Measurements from ENCODE around the gene GMPPB.
"Not testable (repeated sequence)": the region's sequence is repeated elsewhere in the genome, so short reads cannot be mapped to it uniquely, and the experiment has no call there.

GMPPB gene

DNA sequence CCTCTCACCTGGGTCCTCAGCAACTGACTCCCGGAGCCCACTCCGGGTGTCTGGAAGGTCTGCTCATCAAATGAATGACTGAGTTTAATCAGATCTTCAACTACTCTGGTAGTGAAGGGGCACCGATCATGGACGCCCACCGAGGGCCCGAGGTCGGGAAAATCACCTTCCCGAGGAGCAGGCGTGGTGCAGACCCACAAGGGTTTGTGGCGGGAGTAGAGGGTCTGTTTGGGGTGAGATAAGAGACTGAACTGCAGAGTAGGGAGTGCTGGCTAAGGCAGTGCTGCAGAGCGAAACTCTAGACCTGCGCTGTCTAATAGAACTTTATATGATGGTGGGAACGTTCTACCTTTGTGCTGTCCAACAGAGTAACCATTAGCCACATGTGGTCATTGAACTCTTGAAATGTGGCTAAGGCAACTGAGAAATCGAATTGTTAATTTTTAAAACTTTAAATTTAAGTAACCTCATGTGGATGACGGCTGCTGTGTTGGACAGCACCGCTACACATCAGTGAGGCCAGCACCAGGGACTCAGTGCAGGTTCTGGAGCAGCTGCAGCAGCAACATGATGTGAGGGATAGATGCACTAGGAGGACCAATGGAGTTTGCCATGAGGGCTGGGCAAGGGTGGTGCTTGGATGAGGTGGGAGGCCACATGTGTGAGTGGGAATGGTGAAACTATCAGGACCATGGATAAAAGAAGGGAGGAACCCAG is 33.7 kb downstream of the GMPPB start:
- peak overlapping the region; percentile 93 for H3K4me3 ChIP-seq (ENCODE audit: low read depth, low read length)
- not testable (repeated sequence) for H3K27me3 ChIP-seq (ENCODE audit: control insufficient read depth, insufficient read depth, low read length); H3K36me3 ChIP-seq (ENCODE audit: control insufficient read depth, insufficient read depth, low read length); H3K9me3 ChIP-seq (ENCODE audit: control insufficient read depth, low read length); H3K79me2 ChIP-seq
- H2AFZ ChIP-seq = peak overlapping the region; percentile 86
- peak overlapping the region; percentile 76 for H3K4me2 ChIP-seq (ENCODE audit: low read length)
- H3K4me1 ChIP-seq = peaks cover 18% of the 10 kb centered on the region
- peak overlapping the region; percentile 53 for H3K27ac ChIP-seq
- H3K9ac ChIP-seq = peak overlapping the region; percentile 85

DNA sequence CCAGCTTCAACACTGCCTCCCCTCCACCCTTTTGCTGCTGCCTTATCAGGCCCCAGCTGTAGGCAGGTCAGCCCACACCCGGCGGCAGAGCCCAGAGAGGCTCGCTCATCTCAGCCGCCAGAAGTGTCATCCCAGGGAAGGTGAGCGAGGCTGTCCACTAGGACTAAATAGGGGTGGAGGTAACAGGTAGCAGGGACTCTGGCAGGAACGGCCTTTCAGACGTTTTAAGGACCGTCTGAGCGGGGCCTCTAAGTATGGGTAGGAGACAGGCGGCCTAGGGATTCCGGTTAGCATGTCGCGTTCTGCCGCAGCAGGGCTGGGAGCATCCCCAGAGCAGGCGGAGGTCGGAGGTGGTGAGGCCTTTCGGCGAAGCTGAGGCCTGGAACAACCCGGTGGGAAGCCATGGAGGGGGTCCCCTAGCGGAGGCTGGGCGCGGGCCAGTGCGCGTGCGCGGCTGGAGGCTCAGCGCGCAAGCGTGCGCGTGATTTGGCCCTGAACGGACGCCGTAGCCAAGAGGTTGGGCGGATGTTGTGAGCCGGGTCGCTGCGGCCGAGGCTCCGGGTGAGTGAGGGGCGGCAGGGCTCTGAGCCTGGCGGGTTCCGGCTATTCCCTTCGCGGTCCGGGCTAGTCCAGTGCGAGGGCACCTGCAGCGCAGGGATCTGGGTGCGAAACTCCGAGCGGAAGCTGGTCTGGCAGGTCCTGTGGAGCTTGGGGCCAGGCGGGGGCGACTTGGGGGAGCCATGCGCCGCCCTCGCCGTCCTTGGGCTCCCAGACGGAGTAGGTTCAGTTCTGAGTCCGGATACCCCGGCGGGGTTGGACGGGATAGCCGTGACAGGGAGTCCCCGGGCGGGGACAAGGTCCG is 34.5 kb downstream of the GMPPB start, which contains the start of the genes MST1 and RNF123:
MST1 (minus strand) TSS at position 429 of the 862 bp plus-strand sequence. CDS start 783 bp downstream, outside the sequence.
RNF123 (plus strand) TSS at position 512 of the 862 bp plus-strand sequence. CDS start 1,609 bp downstream, outside the sequence.
- Histone ChIP-seq H3K4me1 (peaks cover 18% of the 10 kb centered on the region), H3K4me2 (ENCODE audit: low read length) (peak within 1 kb of the TSS; percentile 76), H3K9ac (peak within 1 kb of the TSS; percentile 85), H3K27me3 (ENCODE audit: control insufficient read depth, insufficient read depth, low read length) (no peaks in the 10 kb centered on the region), H2AFZ (peak within 1 kb of the TSS; percentile 86), H3K36me3 (ENCODE audit: control insufficient read depth, insufficient read depth, low read length) (no peaks in the 10 kb centered on the region), H3K27ac (peak within 1 kb of the TSS; percentile 53), H3K79me2 (peaks cover 8% of the 10 kb centered on the region), H3K9me3 (ENCODE audit: control insufficient read depth, low read length) (no peaks in the 10 kb centered on the region), H3K4me3 (ENCODE audit: low read depth, low read length) (peak within 1 kb of the TSS; percentile 93)
- TF ChIP-seq, protein P1, sequence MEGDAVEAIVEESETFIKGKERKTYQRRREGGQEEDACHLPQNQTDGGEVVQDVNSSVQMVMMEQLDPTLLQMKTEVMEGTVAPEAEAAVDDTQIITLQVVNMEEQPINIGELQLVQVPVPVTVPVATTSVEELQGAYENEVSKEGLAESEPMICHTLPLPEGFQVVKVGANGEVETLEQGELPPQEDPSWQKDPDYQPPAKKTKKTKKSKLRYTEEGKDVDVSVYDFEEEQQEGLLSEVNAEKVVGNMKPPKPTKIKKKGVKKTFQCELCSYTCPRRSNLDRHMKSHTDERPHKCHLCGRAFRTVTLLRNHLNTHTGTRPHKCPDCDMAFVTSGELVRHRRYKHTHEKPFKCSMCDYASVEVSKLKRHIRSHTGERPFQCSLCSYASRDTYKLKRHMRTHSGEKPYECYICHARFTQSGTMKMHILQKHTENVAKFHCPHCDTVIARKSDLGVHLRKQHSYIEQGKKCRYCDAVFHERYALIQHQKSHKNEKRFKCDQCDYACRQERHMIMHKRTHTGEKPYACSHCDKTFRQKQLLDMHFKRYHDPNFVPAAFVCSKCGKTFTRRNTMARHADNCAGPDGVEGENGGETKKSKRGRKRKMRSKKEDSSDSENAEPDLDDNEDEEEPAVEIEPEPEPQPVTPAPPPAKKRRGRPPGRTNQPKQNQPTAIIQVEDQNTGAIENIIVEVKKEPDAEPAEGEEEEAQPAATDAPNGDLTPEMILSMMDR (IDR thresholded peaks at IDR 0.05) = peak; percentile 33

DNA sequence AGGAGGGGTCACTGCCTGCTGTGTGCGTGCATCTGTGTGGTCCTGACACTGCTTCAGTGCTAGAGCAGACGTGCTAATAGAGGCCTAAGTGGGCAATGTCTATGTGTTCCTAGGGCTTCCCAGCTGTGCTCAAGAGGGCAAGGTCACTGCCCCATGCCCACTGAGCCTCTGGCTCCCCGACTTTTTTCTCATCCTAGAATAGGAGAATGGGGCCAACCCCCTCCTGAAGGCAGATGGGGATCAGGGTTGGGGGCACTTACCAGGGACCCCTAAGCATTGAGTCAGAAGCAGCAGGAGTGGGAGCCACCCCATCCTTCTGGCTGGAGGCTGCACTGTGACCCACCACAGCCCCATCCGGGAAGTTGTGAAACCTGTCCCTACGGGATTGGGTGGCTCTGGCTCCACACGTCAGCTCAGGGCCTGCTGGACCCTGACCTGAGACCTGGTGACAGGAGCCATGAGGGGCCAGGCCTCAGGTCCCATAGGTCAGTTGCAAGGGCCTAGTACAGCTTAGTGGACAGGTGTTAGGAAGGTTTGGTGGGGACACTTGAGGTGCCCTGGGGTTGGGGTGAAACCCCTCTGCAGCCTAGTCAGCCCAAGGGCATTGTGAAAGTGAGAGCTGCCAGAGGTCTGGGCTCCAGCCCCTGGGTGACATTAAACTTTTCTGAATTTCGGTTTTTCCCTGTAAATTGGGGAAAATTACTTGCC is 35.3 kb downstream of the GMPPB start:
- Histone ChIP-seq H2AFZ (peak overlapping the region; percentile 86), H3K4me2 (ENCODE audit: low read length) (peak overlapping the region; percentile 76), H3K9ac (peak overlapping the region; percentile 85), H3K4me3 (ENCODE audit: low read depth, low read length) (peak overlapping the region; percentile 93), H3K27ac (peak overlapping the region; percentile 53), H3K4me1 (peaks cover 18% of the 10 kb centered on the region)
- H3K27me3 ChIP-seq (ENCODE audit: control insufficient read depth, insufficient read depth, low read length); H3K36me3 ChIP-seq (ENCODE audit: control insufficient read depth, insufficient read depth, low read length); H3K79me2 ChIP-seq; H3K9me3 ChIP-seq (ENCODE audit: control insufficient read depth, low read length): not testable (repeated sequence)

- not testable (repeated sequence) for H3K9me3 ChIP-seq (ENCODE audit: control insufficient read depth, low read length); H3K27ac ChIP-seq; H3K36me3 ChIP-seq (ENCODE audit: control insufficient read depth, insufficient read depth, low read length); H3K9ac ChIP-seq; H3K79me2 ChIP-seq; H3K4me3 ChIP-seq (ENCODE audit: low read depth, low read length); H3K27me3 ChIP-seq (ENCODE audit: control insufficient read depth, insufficient read depth, low read length); H2AFZ ChIP-seq
- Histone ChIP-seq H3K4me1 (peaks cover 18% of the 10 kb centered on the region), H3K4me2 (ENCODE audit: low read length) (peak overlapping the region; percentile 65)
These were observed 36.3 kb downstream of the GMPPB start for GRCh38 chr3:49687424-49687795.

DNA sequence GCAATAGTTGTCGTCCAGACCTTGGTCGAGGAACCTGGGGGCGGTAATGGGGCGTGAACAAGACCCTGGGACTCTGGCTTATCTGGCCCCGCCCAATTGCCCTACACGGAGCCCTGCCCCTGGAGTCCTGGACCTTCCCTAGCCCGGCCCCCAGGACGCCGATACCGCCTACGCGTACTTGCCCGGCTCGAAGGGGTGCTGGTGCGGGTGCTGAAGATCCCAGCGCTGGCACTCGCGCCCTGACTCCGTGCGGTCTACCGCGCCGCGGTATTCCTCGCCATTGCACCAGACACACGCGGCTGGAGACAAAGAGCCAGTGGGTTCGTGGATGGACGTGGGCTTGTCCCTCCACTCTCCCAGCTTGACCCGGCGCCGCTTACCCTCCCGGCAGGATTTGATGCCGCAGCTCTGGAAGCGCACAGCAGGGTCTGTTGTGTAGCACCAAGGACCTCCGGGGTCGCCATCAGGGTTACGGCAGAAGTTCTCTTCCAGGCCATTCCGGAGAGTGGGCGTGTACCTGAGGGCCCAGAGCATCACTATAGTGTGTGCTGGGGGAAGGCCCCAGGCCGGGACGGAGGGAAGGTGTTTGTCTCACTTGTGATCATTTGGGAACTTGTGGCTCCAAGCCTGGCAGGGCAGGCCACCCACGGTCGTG is 36.9 kb downstream of the GMPPB start:
- H3K79me2 ChIP-seq; H3K36me3 ChIP-seq (ENCODE audit: control insufficient read depth, insufficient read depth, low read length); H3K9ac ChIP-seq; H3K9me3 ChIP-seq (ENCODE audit: control insufficient read depth, low read length); H3K27me3 ChIP-seq (ENCODE audit: control insufficient read depth, insufficient read depth, low read length): not testable (repeated sequence)
- Histone ChIP-seq H3K4me1 (peaks cover 18% of the 10 kb centered on the region), H2AFZ (peak overlapping the region; percentile 64), H3K4me3 (ENCODE audit: low read depth, low read length) (peak overlapping the region; percentile 40), H3K4me2 (ENCODE audit: low read length) (peak overlapping the region; percentile 65), H3K27ac (peak overlapping the region; percentile 24)

DNA sequence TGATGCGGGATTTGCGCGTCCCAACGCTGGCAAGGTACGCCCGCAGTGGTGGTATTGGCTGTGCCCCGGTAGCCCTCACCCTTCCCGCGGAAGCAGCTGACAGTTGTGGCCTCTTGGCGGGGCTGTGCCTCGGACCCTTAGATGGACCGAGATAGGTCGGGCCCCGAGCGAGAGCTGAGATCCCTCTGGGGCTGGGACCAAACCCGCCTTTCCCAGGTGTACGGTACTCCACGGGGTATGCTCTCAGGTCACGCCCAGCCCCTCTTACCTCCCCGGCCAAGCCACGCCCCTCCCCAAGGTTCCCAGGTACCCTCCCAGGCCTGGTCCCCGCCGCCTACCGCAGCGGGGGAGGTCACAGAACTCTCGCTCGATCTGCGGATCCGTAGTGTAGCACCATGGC is 37.4 kb downstream of the GMPPB start:
- H3K4me1 ChIP-seq = peaks cover 18% of the 10 kb centered on the region
- not testable (repeated sequence) for H3K36me3 ChIP-seq (ENCODE audit: control insufficient read depth, insufficient read depth, low read length); H3K9me3 ChIP-seq (ENCODE audit: control insufficient read depth, low read length); H3K27ac ChIP-seq; H3K27me3 ChIP-seq (ENCODE audit: control insufficient read depth, insufficient read depth, low read length); H3K9ac ChIP-seq; H3K79me2 ChIP-seq
- peak overlapping the region; percentile 64 for H2AFZ ChIP-seq
- peak overlapping the region; percentile 65 for H3K4me2 ChIP-seq (ENCODE audit: low read length)
- H3K4me3 ChIP-seq (ENCODE audit: low read depth, low read length) = peak overlapping the region; percentile 40

DNA sequence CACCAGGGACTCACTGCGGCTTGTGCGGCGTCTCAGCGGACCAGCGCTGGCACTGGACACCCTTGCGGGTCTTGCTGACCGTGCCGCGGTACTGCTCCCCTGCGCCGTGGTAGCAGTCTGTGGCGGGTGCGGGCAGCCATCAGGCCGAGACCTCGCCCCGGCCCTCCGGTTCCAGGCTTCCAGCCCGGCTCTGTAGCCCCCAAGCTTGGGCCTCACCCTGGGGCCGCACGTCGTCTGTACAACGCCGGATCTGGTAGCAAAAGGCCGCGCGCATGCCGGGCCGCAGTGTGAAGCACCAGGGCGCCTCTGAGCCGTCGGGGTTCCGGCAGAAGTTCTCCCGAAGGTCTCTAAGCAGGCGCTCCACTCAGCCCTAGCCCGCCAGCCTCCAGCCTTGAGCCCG is 37.9 kb downstream of the GMPPB start:
- H3K4me1 ChIP-seq = peaks cover 14% of the 10 kb centered on the region
- not testable (repeated sequence) for H3K4me3 ChIP-seq (ENCODE audit: low read depth, low read length); H3K27me3 ChIP-seq (ENCODE audit: control insufficient read depth, insufficient read depth, low read length)

DNA sequence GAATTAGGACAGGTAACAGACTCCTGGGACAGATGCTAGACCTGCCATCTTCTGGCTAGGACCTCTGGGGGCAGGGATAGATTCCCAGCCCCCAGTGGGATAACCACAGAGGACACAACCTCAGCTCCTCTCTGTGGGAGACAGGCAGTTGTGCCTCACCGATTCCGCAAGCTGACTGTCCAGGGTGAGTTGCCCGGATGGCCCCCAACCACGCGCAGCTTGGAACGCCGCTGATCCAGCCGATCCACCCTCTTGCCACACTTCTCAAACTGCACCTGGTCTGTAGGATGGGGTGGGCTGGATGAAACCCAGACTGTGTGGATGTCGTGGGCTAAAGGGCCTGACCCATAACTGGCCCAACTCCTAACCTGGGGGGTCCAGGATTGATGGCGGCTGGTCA is 38.6 kb downstream of the GMPPB start:
- H3K79me2 ChIP-seq; H3K9me3 ChIP-seq (ENCODE audit: control insufficient read depth, low read length); H3K4me1 ChIP-seq; H3K27me3 ChIP-seq (ENCODE audit: control insufficient read depth, insufficient read depth, low read length); H2AFZ ChIP-seq; H3K9ac ChIP-seq; H3K36me3 ChIP-seq (ENCODE audit: control insufficient read depth, insufficient read depth, low read length); H3K27ac ChIP-seq; H3K4me2 ChIP-seq (ENCODE audit: low read length); H3K4me3 ChIP-seq (ENCODE audit: low read depth, low read length): not testable (repeated sequence)

More for the DNA sequence above, 37.9 kb downstream of the GMPPB start:
- not testable (repeated sequence) for H3K36me3 ChIP-seq (ENCODE audit: control insufficient read depth, insufficient read depth, low read length); H3K4me2 ChIP-seq (ENCODE audit: low read length); H3K79me2 ChIP-seq; H3K9ac ChIP-seq; H3K9me3 ChIP-seq (ENCODE audit: control insufficient read depth, low read length); H3K27ac ChIP-seq; H2AFZ ChIP-seq

DNA sequence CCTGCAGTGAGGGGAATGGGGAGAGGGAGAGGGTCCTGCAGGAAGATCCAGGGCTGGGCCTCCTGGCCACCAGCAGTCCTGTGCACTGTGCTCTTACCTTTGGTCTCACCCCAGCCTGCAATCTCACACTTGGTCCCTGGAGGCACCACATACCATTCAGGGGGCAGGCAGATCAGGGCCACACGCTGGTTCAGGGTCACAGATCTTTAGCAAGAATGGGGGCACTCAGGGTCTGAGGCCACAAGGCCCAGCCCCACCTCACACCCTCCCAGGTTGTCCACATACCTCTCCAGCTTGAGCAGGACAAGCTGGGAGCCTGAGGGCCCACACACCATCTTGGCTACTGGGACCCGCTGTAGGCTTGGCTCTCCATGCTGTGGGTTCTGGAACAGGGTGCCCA is 39.3 kb downstream of the GMPPB start:
- H3K9me3 ChIP-seq (ENCODE audit: control insufficient read depth, low read length); H3K4me1 ChIP-seq; H3K36me3 ChIP-seq (ENCODE audit: control insufficient read depth, insufficient read depth, low read length); H3K79me2 ChIP-seq; H3K9ac ChIP-seq; H3K4me2 ChIP-seq (ENCODE audit: low read length); H3K27ac ChIP-seq; H3K4me3 ChIP-seq (ENCODE audit: low read depth, low read length); H3K27me3 ChIP-seq (ENCODE audit: control insufficient read depth, insufficient read depth, low read length); H2AFZ ChIP-seq: not testable (repeated sequence)
